Measurements from ENCODE around the gene ASB6. TPM values are rescaled to one million over a fixed set of nuclear protein-coding genes. Genes with fewer than 3 reads are reported as not detected.
"Not testable (repeated sequence)": the region's sequence is repeated elsewhere in the genome, so short reads cannot be mapped to it uniquely, and the experiment has no call there.

ASB6 gene
- total RNA-seq, 2 experiments from 2014 or later: 13.4 to 15.0 TPM

DNA sequence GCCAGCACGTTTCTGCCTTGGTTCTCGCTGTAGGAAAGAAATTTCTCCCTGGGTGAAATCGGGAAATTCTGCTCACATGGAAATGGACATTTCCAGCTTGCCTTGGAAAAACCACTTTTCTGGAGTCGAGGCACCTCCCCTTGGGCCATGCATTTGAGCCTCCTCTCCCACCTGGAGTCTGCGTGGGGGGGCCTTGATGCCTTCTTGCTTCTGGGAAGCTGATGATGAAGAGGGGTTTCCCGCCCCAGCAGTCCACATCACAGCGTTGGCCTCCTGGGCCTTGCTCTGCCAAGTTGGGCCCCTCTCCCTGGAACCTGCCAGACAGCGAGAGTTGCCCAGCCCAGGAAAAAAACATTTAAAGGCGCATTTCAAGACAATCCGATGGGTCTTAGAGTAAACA, 1.8 kb upstream of the ASB6 start:
- no peaks in the 10 kb centered on the region for H3K9me3 Mint-ChIP-seq (ENCODE audit: low read depth)
- DNase-seq (no peak), ATAC-seq (no peak)
- no peaks in the 10 kb centered on the region for H3K27me3 Mint-ChIP-seq
- peaks cover 14% of the 10 kb centered on the region for H3K4me1 Mint-ChIP-seq
- peak overlapping the region; percentile 12 for H3K4me3 Mint-ChIP-seq
- CTCF ChIA-PET: interaction anchor here (0.6 to 3.3 kb wide), 8 partner anchors 9 to 146 kb away, joined by 3 to 21 read pairs (median 3); no protein-coding TSS in a partner anchor
- intact Hi-C loops (cut with DNase I, micrococcal nuclease): loop anchor here (2.0 to 10.0 kb wide), 4 partner anchors 75 to 411 kb away; partner anchors contain the start of gene GPR107 (in 1 of the 2)
- POLR2A ChIA-PET: no interaction called here
- no peaks in the 10 kb centered on the region for H3K36me3 Mint-ChIP-seq (ENCODE audit: low read depth)
- no peak overlapping the region for H3K27ac Mint-ChIP-seq

- H3K4me3 Mint-ChIP-seq: peak overlapping the region; percentile 87
- ChIA-PET CTCF (interaction anchor here (0.9 to 2.4 kb wide), 4 partner anchors 8 to 143 kb away, joined by 3 to 15 read pairs (median 9); no protein-coding TSS in a partner anchor), POLR2A (interaction anchor here (0.6 kb wide), 1 partner anchor 45 kb away, joined by 3 read pairs; no protein-coding TSS in a partner anchor)
- H3K9me3 Mint-ChIP-seq (ENCODE audit: low read depth): no peaks in the 10 kb centered on the region
- H3K27me3 Mint-ChIP-seq: no peaks in the 10 kb centered on the region
- H3K27ac Mint-ChIP-seq: peak overlapping the region; percentile 70
- H3K36me3 Mint-ChIP-seq (ENCODE audit: low read depth): peaks cover 10% of the 10 kb centered on the region
- DNase-seq (peak; percentile 37), ATAC-seq (no peak)
- H3K4me1 Mint-ChIP-seq: peaks cover 18% of the 10 kb centered on the region
- intact Hi-C loops (cut with DNase I, micrococcal nuclease): loop anchor here (1.0 to 10.0 kb wide), 4 partner anchors 14 to 414 kb away; partner anchors contain the start of gene GPR107 (in 1 of the 2)
Observed at GRCh38 chr9:129640871-129641749, 841 bp downstream of the ASB6 start.

DNA sequence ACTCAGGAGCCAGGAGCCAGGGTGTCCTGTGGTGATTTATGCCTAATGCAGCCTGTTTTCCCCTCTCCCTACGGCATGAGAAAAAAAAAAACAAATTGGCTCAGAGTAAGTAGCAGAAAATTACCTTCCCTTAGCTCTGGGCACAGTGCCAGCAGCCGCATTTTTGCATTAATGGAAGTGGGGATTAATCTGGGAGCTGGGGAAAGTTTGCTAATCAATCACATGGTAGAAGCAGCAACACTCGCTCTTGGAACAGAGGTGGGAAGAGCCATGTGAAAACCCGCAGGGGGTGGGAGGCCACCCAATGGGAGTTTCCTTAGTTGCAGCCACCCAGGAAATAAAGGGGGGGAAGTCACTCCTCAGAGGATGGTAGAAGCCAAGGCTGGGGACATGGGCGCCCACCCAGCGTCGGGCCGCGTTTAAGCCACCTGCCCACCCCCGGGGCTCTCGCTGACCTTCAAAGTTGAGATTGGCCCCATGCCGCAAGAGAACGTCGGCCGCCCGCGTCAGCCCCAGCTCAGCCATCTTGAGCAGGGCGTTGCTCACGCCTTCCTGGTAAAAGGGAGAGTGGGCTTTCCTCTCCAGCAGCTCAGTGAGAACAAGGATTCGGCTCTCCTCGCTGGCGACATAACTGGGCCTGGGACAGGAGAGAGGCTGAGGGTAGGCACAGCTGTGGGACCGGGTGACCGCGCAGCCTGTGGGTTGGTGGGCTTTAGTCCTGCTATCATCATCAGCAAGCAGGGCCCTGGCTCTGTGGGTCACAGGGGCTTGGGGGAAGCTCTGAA, 1.7 kb downstream of the ASB6 start:
- Mint-ChIP-seq H3K36me3 (ENCODE audit: low read depth) (peaks cover 11% of the 10 kb centered on the region), H3K27me3 (no peaks in the 10 kb centered on the region), H3K4me3 (peak overlapping the region; percentile 87), H3K27ac (peak overlapping the region; percentile 49), H3K4me1 (peaks cover 18% of the 10 kb centered on the region), H3K9me3 (ENCODE audit: low read depth) (no peaks in the 10 kb centered on the region)
- ChIA-PET POLR2A (interaction anchor here (0.6 to 0.7 kb wide), 3 partner anchors 15 to 106 kb away, joined by 3 to 4 read pairs (median 4); partner anchors contain the start of gene NTMT1), CTCF (interaction anchor here (0.6 to 2.4 kb wide), 8 partner anchors 10 to 1390 kb away, joined by 3 to 15 read pairs (median 4); partner anchors contain the start of gene NTMT1)
- ATAC-seq (no peak), DNase-seq (no peak)
- intact Hi-C loops (cut with DNase I, micrococcal nuclease): loop anchor here (5.0 to 10.0 kb wide), 3 partner anchors 85 to 415 kb away; partner anchors contain the start of gene GPR107 (in 1 of the 2)

- Mint-ChIP-seq H3K36me3 (ENCODE audit: low read depth) (peaks cover 15% of the 10 kb centered on the region), H3K4me1 (peaks cover 18% of the 10 kb centered on the region), H3K9me3 (ENCODE audit: low read depth) (no peaks in the 10 kb centered on the region), H3K27ac (no peak overlapping the region), H3K4me3 (peak overlapping the region; percentile 87), H3K27me3 (no peaks in the 10 kb centered on the region)
- no peak for DNase-seq
- ChIA-PET CTCF (interaction anchor here (0.6 to 2.4 kb wide), 9 partner anchors 9 to 1390 kb away, joined by 3 to 15 read pairs (median 3); partner anchors contain the start of gene NTMT1), POLR2A (interaction anchor here (0.6 to 0.7 kb wide), 2 partner anchors 14 to 106 kb away, joined by 4 read pairs; partner anchors contain the start of gene NTMT1)
- intact Hi-C loops (cut with DNase I, micrococcal nuclease): loop anchor here (5.0 to 10.0 kb wide), 3 partner anchors 85 to 415 kb away; partner anchors contain the start of gene GPR107 (in 1 of the 2)
- ATAC-seq: no peak
Observed at GRCh38 chr9:129639756-129640085, 2.2 kb downstream of the ASB6 start.

DNA sequence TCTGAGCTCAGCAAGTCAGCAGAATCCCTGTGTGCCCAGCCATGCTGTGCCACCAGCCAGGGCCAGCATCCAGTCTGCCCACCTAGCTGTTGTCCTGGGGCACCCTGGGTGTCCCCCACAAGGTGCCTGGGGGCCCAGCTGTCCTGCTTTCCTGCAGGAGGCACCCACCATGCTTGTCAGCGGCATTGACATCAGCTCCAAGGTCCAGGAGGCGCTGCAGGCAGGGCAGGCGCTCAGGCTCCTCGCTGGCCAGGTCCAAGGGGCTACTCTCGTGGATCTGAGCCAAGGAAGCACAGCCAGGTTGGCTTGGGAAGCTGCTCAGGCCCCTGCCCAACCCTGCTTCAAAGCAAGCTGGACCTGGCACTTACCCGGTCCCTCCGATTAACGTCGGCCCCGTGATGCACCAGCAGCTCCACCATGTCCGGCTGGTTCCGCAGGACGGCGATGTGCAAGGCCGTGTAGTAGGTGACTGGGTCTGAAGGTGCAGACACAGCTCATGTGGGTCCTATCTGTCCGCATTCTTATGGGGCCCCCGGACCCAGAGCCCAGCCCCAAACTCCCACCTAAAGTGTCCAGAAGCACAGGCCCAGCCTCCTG, 2.8 kb downstream of the ASB6 start:
- Mint-ChIP-seq H3K27me3 (no peaks in the 10 kb centered on the region), H3K4me1 (peaks cover 18% of the 10 kb centered on the region), H3K36me3 (ENCODE audit: low read depth) (peaks cover 15% of the 10 kb centered on the region), H3K27ac (no peak overlapping the region), H3K4me3 (no peak overlapping the region), H3K9me3 (ENCODE audit: low read depth) (no peaks in the 10 kb centered on the region)
- ChIA-PET POLR2A (interaction anchor here (0.6 kb wide), 1 partner anchor 107 kb away, joined by 4 read pairs; no protein-coding TSS in a partner anchor), CTCF (interaction anchor here (0.5 to 2.4 kb wide), 12 partner anchors 9 to 507 kb away, joined by 3 to 15 read pairs (median 3); partner anchors contain the start of gene NTMT1)
- DNase-seq (no peak), ATAC-seq (no peak)
- intact Hi-C loops (cut with DNase I, micrococcal nuclease): no loop called here

DNA sequence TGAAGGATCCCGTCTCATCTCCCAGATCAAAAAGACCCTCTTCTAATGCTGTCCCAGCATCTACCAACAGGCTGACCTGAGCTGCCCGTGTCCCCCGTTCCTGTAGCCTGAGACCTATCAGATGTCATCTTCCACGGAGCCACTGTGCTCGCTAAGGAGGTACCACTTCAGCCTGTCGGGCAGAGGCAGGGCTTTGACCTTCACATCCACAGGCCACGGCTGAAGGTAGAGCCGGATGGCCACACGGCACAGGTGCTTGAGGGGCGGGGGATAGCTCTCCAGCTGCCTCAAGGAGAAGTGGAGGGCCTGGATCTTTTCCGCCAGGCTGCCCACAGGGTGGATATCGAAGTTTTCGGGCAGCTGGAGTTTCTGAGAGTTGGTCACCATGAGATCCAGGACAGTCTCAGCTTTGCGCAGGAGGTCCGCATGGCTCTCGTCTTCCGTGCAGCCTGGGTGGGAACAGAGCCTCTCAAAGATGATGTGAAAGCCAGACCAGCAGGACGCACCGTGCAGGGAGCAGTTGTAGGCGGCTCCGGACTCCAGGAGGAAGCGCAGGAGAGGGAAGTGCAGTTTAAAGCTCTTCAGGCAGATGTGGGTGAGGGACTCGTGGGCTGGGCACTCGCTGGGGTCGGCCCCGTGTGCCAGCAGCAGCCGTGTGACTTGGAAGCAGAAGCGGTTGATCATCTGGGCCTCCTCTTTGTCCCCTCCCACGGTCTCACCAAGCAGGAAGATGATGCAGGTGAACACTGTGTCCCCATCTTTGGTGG, 4.1 kb downstream of the ASB6 start:
- POLR2A ChIA-PET: interaction anchor here (2.0 kb wide), 1 partner anchor 11 kb away, joined by 5 read pairs; no protein-coding TSS in a partner anchor
- H3K9me3 Mint-ChIP-seq (ENCODE audit: low read depth): no peaks in the 10 kb centered on the region
- H3K27me3 Mint-ChIP-seq: no peaks in the 10 kb centered on the region
- H3K36me3 Mint-ChIP-seq (ENCODE audit: low read depth): peaks cover 17% of the 10 kb centered on the region
- H3K4me1 Mint-ChIP-seq: peaks cover 18% of the 10 kb centered on the region
- DNase-seq: no peak
- intact Hi-C loops (cut with DNase I, micrococcal nuclease): no loop called here
- no peak overlapping the region for H3K27ac Mint-ChIP-seq
- CTCF ChIA-PET: interaction anchor here (0.6 kb wide), 1 partner anchor 316 kb away, joined by 3 read pairs; no protein-coding TSS in a partner anchor
- ATAC-seq: no peak
- no peak overlapping the region for H3K4me3 Mint-ChIP-seq

DNA sequence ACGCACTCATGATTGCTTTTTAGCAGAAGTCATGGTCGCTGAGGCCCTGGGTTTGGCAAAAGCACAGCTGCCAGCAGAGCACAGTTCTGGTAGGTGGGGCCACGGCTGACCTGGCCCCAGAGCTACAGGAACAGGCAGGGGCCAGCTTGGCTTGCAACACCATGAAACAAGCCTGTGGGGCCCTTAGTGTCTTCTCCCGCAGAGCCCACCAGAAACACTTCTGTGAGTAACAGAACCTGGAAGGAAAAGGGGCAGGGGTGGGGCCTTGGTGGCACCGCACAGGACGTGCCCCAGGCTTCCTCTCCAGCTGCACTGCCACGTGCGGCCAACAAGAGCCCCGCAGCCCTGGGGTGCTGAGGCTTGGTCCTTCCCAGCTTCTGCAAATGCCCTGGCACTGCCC, 4.8 kb downstream of the ASB6 start:
- no peak for ATAC-seq
- H3K4me3 Mint-ChIP-seq: no peak overlapping the region
- CTCF ChIA-PET: interaction anchor here (0.6 to 1.4 kb wide), 2 partner anchors 315 to 523 kb away, joined by 3 to 7 read pairs; no protein-coding TSS in a partner anchor

GRCh38 chr9:129636343-129636742, 5.6 kb downstream of the ASB6 start:
- DNase-seq; H3K27ac Mint-ChIP-seq; intact Hi-C loops (cut with DNase I, micrococcal nuclease); H3K4me3 Mint-ChIP-seq; H3K27me3 Mint-ChIP-seq; H3K9me3 Mint-ChIP-seq (ENCODE audit: low read depth); ATAC-seq: not testable (repeated sequence)
- ChIA-PET POLR2A (interaction anchor here (0.6 kb wide), 1 partner anchor 590 kb away, joined by 4 read pairs; no protein-coding TSS in a partner anchor), CTCF (interaction anchor here (0.9 to 1.4 kb wide), 2 partner anchors 12 to 522 kb away, joined by 3 to 7 read pairs; no protein-coding TSS in a partner anchor)
- Mint-ChIP-seq H3K4me1 (peaks cover 31% of the 10 kb centered on the region), H3K36me3 (ENCODE audit: low read depth) (peaks cover 29% of the 10 kb centered on the region)

More for the DNA sequence above, 4.8 kb downstream of the ASB6 start:
- Mint-ChIP-seq H3K36me3 (ENCODE audit: low read depth) (peaks cover 23% of the 10 kb centered on the region), H3K9me3 (ENCODE audit: low read depth) (no peaks in the 10 kb centered on the region), H3K4me1 (peaks cover 24% of the 10 kb centered on the region), H3K27ac (no peak overlapping the region), H3K27me3 (no peaks in the 10 kb centered on the region)
- POLR2A ChIA-PET: interaction anchor here (2.0 kb wide), 1 partner anchor 10 kb away, joined by 5 read pairs; no protein-coding TSS in a partner anchor
- intact Hi-C loops (cut with DNase I, micrococcal nuclease): no loop called here
- no peak for DNase-seq

DNA sequence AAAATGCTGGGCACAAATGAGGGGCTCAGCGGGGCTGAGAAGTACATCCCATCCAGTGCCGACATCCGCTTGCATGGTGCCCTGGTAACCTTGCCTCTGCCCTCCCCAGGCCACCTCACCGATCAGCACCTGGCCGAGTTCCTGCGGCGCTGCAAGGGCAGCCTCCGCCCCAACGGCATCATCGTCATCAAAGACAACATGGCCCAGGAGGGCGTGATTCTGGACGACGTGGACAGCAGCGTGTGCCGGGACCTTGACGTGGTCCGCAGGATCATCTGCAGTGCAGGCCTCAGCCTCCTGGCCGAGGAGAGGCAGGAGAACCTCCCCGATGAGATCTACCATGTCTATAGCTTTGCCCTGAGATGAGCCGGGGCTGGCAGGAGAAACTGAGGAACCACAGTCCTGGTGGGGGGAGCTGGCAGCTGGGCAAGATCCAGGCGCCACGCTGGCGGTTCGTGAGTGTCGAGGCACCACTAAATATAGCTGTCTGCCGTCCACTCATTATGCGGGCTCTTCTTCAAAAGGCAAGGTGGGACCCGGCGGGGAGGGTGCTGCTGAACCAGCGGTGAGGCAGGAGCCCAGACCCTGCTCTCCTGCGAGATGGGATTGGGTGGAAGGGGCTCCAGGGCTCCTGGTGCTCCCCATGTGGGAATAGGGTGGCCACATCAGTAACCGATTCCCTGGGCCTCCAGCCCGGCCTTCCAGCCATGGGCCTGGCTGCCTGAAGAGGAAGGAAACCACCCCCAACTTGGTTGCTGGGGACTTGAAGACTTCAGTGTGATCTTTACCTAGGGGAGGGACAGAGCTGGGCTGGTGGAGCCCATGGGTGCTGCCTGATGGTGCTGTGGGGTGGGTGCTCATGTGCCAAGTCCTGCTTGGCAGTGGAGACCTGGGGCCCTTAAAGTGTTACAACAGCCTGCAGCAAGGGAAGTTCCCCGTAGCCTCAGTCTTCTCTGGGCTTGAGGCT, 6.6 kb downstream of the ASB6 start:
- POLR2A ChIA-PET: interaction anchor here (0.7 kb wide), 1 partner anchor 9 kb away, joined by 3 read pairs; the partner anchor contains the start of gene NTMT1
- CTCF ChIA-PET: interaction anchor here (0.9 to 1.2 kb wide), 2 partner anchors 10 to 11 kb away, joined by 3 to 4 read pairs; no protein-coding TSS in a partner anchor
- H3K27me3 Mint-ChIP-seq: no peaks in the 10 kb centered on the region
- intact Hi-C loops (cut with DNase I, micrococcal nuclease): no loop called here
- H3K4me3 Mint-ChIP-seq: no peak overlapping the region
- H3K9me3 Mint-ChIP-seq (ENCODE audit: low read depth): no peaks in the 10 kb centered on the region
- H3K4me1 Mint-ChIP-seq: peaks cover 32% of the 10 kb centered on the region
- DNase-seq: no peak
- H3K27ac Mint-ChIP-seq: no peak overlapping the region
- peaks cover 29% of the 10 kb centered on the region for H3K36me3 Mint-ChIP-seq (ENCODE audit: low read depth)
- ATAC-seq: no peak

Measured in activated CD4-positive, alpha-beta T cell treated with anti-CD3 and anti-CD28 coated beads for 36 hours (primary cell).